HepG2 (cell line): ENCODE results near the gene CAMTA1. TPM values are rescaled to one million over a fixed set of nuclear protein-coding genes. Genes with fewer than 3 reads are reported as not detected.

Source experiments
- ATAC-seq: fragments of 200-7000 bp; cut with Tn5 transposase; 3 replicates; pipeline ENCODE4 v1.9.1; 2020; ENCODE audit warnings: mild to moderate bottlenecking, moderate library complexity
- BruUV-seq: library from RNA; stranded (reverse); fragments of 400-500 nt; replicated peaks from 2 replicates; lab custom pipeline; 2021; lab: Mats Ljungman, UMichigan
- CTCF ChIA-PET: fragments of 300-600 bp; formaldehyde crosslinking; extraction: SDS; loops from one replicate; lab custom pipeline; 2021; ENCODE audit warnings: low total read pairs, inconsistent platforms, low intra/inter-chr PET ratio; lab: Yijun Ruan, JAX
- POLR2A ChIA-PET: fragments of 350-600 bp; sonication (Branson Sonifier 250); formaldehyde crosslinking; loops from one replicate; lab custom pipeline; 2020; ENCODE audit warnings: antibody characterized with exemption, inconsistent platforms; lab: Yijun Ruan, JAX
- DNase-seq: peaks from one replicate; pipeline ENCODE4 v3.0.0-alpha.2; 2015; ENCODE audit warnings: low spot score
- FAIRE-seq: peaks from 3 replicates; lab custom pipeline; 2011; peaks lifted over from hg19 to GRCh38; lab: Jason Lieb, UNC
- H2AFZ ChIP-seq: one replicate; pipeline ENCODE4 v1.6.1; 2011; ENCODE audit warnings: low read length, inconsistent platforms
- H3K27ac ChIP-seq: fragments of 300-600 bp; 3 replicates; pipeline ENCODE4 v1.8.0; 2011; ENCODE audit warnings: mixed run types, mild to moderate bottlenecking, mixed read lengths, low read length, inconsistent platforms; ENCODE audit not compliant: insufficient read depth; ENCODE audit errors: extremely low read length
- H3K27me3 ChIP-seq, 2 experiments: fragments of 200-600 bp in 1 of 2; 2 replicates in 1 of 2; 3 replicates in 1 of 2; pipeline versions ENCODE4 v1.6.0 to v1.8.0; 2011; ENCODE audit warnings: low read length in 2 of 2, mild to moderate bottlenecking in 2 of 2, moderate library complexity in 2 of 2, inconsistent platforms in 1 of 2; ENCODE audit not compliant: insufficient read depth in 2 of 2, control insufficient read depth in 1 of 2
- H3K36me3 ChIP-seq, 2 experiments: fragments of 200-600 bp in 1 of 2; replicated peaks in 1 of 2; 2 replicates in 1 of 2; 3 replicates in 1 of 2; pipeline versions ENCODE4 v1.5.1 to v1.8.0; 2011; ENCODE audit warnings: low read length in 2 of 2, inconsistent platforms in 1 of 2; ENCODE audit not compliant: insufficient read depth in 2 of 2, control insufficient read depth in 1 of 2
- H3K4me1 ChIP-seq: 2 replicates; pipeline ENCODE4 v1.5.1; 2012; ENCODE audit warnings: low read length, inconsistent platforms; ENCODE audit not compliant: insufficient read depth
- H3K4me2 ChIP-seq: 2 replicates; pipeline ENCODE4 v1.6.0; 2011; ENCODE audit warnings: low read depth, low read length, inconsistent platforms
- H3K4me3 ChIP-seq, 3 experiments: fragments of 200-600 bp in 1 of 3; sonication (generic), shearing (Covaris generic) in 1 of 3; replicated peaks in 1 of 3; 2 replicates each; pipeline ENCODE4 v1.5.1; 2011 to 2016; ENCODE audit warnings: low read length in 3 of 3, inconsistent platforms in 2 of 3, low read depth in 2 of 3, mild to moderate bottlenecking in 2 of 3, control low read depth in 1 of 3, mixed read lengths in 1 of 3; ENCODE audit not compliant: insufficient read depth in 1 of 3
- H3K79me2 ChIP-seq: one replicate; pipeline ENCODE4 v1.6.1; 2011; ENCODE audit warnings: low read length, inconsistent platforms; ENCODE audit not compliant: insufficient read depth
- H3K9ac ChIP-seq: 2 replicates; pipeline ENCODE4 v1.6.0; 2011; ENCODE audit warnings: mild to moderate bottlenecking, low read depth, low read length, inconsistent platforms; ENCODE audit not compliant: insufficient read depth
- H3K9me3 ChIP-seq: 2 replicates; pipeline ENCODE4 v1.5.1; 2012; ENCODE audit warnings: mild to moderate bottlenecking, low read length
- H4K20me1 ChIP-seq: 2 replicates; pipeline ENCODE4 v1.6.0; 2011; ENCODE audit warnings: inconsistent platforms, mild to moderate bottlenecking, low read length, moderate library complexity; ENCODE audit not compliant: insufficient read depth
- WGBS: methylation state at CpG from one replicate; pipeline ENCODE4 v1.1.6; 2017; ENCODE audit warnings: low lambda C conversion rate; 5-methylcytosine and 5-hydroxymethylcytosine counted together
- in situ Hi-C: cut with HindIII; loops from 2 replicates; pipeline ENCODE4 v1.10.0; 2017; ENCODE audit warnings: low pct_unique_long_range_greater_than_20kb; ENCODE audit not compliant: extremely low pct_ligation_motif_present
- intact Hi-C: fragments of 100-400 bp; cut with micrococcal nuclease; formaldehyde crosslinking; loops from one replicate; pipeline ENCODE4 v1.10.0; 2022; ENCODE audit not compliant: unreplicated experiment
- polyA plus RNA-seq, 8 experiments: library from polyadenylated mRNA; depleted of rRNA in 3 of 8; stranded (reverse) in 7 of 8; unstranded in 1 of 8; fragments of >200 nt; fragmentation: Illumina TruSeq in 4 of 8; extraction: Trizol in 4 of 8; gene quantifications; 2 replicates each; pipeline versions ENCODE4 v1.2.1 to v1.2.3, GENCODE V29; 2011 to 2016; ENCODE audit warnings: low read depth in 4 of 8, missing spikeins in 1 of 8, mixed read lengths in 1 of 8; ENCODE audit not compliant: insufficient read depth in 1 of 8
- total RNA-seq, 5 experiments: library from RNA; depleted of rRNA; stranded (reverse); fragments of >200 nt; fragmentation: Illumina TruSeq; extraction: Trizol; gene quantifications; 2 replicates each; pipeline ENCODE4 v1.2.3, GENCODE V29; 2016; ENCODE audit warnings: low read depth in 1 of 5
- TF ChIP-seq, protein P1 (sequence below), 2 experiments: fragments of 450-650 bp in 1 of 2; sonication (generic) in 1 of 2; formaldehyde crosslinking in 1 of 2; IDR thresholded peaks; 2 replicates each; pipeline versions ENCODE4 v1.6.1 to v1.8.0; 2016 to 2022; ENCODE audit warnings: antibody characterized with exemption in 1 of 2, mild to moderate bottlenecking in 1 of 2, missing genetic modification reagents in 1 of 2
- TF ChIP-seq, protein P2 (sequence below): sonication (generic); formaldehyde crosslinking; IDR thresholded peaks from 2 replicates; pipeline ENCODE4 v1.5.0; 2020; ENCODE audit warnings: mild to moderate bottlenecking, missing genetic modification reagents
- TF ChIP-seq, protein P3 (sequence below): sonication (generic); formaldehyde crosslinking; IDR thresholded peaks from 2 replicates; pipeline ENCODE4 v1.4.0; 2020; ENCODE audit warnings: mild to moderate bottlenecking, missing genetic modification reagents

The CAMTA1 gene
- total and polyA plus RNA-seq, 2 of the 13 experiments (the other 11 are each of a cell fraction or from before 2014, with no cell fraction given), result 25.0 to 36.4 TPM

GRCh38 chr1:7805460-7805859 is 1020.2 kb downstream of the CAMTA1 start:
- H3K79me2 ChIP-seq, result no peaks in the 10 kb centered on the region
- CTCF ChIA-PET, result no interaction called here
- no TSS peak for BruUV-seq
- FAIRE-seq (no peak), DNase-seq (no peak), ATAC-seq (no peak)
- WGBS, result 92% methylated on average over 9 of the region's 9 CpGs
- H3K4me3 ChIP-seq, result no peak overlapping the region
- no peaks in the 10 kb centered on the region for H3K9me3 ChIP-seq
- H3K4me1 ChIP-seq, result no peaks in the 10 kb centered on the region
- H3K27me3 ChIP-seq, result no peaks in the 10 kb centered on the region
- intact Hi-C loops (no loop called here), in situ Hi-C loops (loop anchor here (5.0 kb wide), 1 partner anchor 97 kb away; no protein-coding TSS in a partner anchor)
- no peaks in the 10 kb centered on the region for H4K20me1 ChIP-seq
- H3K36me3 ChIP-seq, result peaks cover 2 to 13% of the 10 kb centered on the region in 2 experiments; a peak in 3 of 5 replicates
- no peak overlapping the region for H3K9ac ChIP-seq
- H2AFZ ChIP-seq, result no peak overlapping the region
- H3K4me2 ChIP-seq, result no peak overlapping the region
- no peak overlapping the region for H3K27ac ChIP-seq
- POLR2A ChIA-PET, result no interaction called here
- TF ChIP-seq, protein P1, sequence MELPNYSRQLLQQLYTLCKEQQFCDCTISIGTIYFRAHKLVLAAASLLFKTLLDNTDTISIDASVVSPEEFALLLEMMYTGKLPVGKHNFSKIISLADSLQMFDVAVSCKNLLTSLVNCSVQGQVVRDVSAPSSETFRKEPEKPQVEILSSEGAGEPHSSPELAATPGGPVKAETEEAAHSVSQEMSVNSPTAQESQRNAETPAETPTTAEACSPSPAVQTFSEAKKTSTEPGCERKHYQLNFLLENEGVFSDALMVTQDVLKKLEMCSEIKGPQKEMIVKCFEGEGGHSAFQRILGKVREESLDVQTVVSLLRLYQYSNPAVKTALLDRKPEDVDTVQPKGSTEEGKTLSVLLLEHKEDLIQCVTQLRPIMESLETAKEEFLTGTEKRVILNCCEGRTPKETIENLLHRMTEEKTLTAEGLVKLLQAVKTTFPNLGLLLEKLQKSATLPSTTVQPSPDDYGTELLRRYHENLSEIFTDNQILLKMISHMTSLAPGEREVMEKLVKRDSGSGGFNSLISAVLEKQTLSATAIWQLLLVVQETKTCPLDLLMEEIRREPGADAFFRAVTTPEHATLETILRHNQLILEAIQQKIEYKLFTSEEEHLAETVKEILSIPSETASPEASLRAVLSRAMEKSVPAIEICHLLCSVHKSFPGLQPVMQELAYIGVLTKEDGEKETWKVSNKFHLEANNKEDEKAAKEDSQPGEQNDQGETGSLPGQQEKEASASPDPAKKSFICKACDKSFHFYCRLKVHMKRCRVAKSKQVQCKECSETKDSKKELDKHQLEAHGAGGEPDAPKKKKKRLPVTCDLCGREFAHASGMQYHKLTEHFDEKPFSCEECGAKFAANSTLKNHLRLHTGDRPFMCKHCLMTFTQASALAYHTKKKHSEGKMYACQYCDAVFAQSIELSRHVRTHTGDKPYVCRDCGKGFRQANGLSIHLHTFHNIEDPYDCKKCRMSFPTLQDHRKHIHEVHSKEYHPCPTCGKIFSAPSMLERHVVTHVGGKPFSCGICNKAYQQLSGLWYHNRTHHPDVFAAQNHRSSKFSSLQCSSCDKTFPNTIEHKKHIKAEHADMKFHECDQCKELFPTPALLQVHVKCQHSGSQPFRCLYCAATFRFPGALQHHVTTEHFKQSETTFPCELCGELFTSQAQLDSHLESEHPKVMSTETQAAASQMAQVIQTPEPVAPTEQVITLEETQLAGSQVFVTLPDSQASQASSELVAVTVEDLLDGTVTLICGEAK (IDR thresholded peaks at IDR 0.05), result no peak
- TF ChIP-seq, protein P1 (CRISPR knock-in tag; IDR thresholded peaks at IDR 0.05), result no peak
- TF ChIP-seq, protein P2, sequence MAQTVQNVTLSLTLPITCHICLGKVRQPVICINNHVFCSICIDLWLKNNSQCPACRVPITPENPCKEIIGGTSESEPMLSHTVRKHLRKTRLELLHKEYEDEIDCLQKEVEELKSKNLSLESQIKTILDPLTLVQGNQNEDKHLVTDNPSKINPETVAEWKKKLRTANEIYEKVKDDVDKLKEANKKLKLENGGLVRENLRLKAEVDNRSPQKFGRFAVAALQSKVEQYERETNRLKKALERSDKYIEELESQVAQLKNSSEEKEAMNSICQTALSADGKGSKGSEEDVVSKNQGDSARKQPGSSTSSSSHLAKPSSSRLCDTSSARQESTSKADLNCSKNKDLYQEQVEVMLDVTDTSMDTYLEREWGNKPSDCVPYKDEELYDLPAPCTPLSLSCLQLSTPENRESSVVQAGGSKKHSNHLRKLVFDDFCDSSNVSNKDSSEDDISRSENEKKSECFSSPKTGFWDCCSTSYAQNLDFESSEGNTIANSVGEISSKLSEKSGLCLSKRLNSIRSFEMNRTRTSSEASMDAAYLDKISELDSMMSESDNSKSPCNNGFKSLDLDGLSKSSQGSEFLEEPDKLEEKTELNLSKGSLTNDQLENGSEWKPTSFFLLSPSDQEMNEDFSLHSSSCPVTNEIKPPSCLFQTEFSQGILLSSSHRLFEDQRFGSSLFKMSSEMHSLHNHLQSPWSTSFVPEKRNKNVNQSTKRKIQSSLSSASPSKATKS (CRISPR knock-in tag), result no peak
- TF ChIP-seq, protein P3, sequence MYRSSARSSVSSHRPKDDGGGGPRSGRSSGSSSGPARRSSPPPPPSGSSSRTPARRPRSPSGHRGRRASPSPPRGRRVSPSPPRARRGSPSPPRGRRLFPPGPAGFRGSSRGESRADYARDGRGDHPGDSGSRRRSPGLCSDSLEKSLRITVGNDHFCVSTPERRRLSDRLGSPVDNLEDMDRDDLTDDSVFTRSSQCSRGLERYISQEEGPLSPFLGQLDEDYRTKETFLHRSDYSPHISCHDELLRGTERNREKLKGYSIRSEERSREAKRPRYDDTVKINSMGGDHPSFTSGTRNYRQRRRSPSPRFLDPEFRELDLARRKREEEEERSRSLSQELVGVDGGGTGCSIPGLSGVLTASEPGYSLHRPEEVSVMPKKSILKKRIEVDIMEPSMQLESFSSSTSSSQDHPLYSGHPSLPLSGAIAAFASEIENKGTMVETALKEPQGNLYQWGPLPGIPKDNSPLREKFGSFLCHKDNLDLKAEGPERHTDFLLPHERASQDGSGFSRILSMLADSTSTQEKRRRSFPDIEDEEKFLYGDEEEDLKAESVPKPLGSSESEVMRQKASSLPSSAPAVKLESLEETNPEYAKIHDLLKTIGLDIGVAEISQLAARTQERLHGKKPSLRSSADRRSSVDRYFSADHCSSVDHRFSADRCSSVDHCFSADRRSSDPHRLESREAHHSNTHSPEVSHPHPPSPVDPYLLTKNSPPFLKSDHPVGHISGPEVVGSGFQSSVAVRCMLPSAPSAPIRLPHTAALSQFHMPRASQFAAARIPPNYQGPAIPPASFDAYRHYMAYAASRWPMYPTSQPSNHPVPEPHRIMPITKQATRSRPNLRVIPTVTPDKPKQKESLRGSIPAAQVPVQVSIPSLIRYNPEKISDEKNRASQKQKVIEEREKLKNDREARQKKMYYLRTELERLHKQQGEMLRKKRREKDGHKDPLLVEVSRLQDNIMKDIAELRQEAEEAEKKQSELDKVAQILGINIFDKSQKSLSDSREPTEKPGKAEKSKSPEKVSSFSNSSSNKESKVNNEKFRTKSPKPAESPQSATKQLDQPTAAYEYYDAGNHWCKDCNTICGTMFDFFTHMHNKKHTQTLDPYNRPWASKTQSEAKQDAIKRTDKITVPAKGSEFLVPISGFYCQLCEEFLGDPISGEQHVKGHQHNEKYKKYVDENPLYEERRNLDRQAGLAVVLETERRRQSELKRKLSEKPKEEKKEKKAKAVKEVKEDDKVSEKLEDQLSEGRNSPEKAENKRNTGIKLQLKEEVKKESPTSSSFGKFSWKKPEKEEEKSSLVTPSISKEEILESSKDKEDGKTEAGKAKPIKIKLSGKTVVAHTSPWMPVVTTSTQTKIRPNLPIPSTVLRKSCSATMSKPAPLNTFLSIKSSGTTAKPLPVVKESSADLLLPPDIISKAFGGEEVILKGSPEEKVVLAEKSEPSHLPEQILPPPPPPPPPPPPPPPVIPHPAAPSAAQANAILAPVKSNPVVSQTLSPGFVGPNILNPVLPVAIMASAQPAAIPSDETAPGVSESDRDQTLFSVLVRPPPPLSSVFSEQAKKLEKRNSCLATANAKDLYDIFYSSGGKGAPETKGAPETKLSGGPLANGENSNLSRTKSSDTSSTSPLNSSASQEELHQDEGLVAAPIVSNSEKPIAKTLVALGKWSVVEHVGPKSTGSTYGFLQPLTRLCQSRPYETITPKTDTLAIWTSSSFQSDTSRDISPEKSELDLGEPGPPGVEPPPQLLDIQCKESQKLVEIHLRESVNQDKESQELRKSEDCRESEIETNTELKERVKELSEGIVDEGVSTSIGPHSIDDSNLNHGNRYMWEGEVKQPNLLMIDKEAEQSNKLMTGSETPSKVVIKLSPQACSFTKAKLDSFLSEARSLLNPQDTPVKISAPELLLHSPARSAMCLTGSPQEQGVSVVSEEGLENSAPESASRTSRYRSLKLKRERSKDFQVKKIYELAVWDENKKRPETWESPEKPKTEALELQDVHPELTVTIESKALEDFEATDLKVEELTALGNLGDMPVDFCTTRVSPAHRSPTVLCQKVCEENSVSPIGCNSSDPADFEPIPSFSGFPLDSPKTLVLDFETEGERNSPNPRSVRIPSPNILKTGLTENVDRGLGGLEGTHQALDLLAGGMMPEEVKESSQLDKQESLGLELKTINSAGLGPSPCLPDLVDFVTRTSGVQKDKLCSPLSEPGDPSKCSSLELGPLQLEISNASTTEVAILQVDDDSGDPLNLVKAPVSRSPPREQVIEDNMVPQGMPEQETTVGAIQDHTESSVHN, result no peak
